ENCODE data around the gene LIPN. TPM values are rescaled to one million over a fixed set of nuclear protein-coding genes. Genes with fewer than 3 reads are reported as not detected.

The LIPN gene
- total and polyA plus RNA-seq, 4 experiments from 2014 or later, result 0.22 TPM; not detected in 3

- Histone ChIP-seq H3K27me3 (ENCODE audit: insufficient read depth, low read length) (no peaks in the 10 kb centered on the region), H3K27ac (ENCODE audit: low read depth, low read length) (no peak overlapping the region), H3K4me1 (ENCODE audit: insufficient read depth, low read length) (no peaks in the 10 kb centered on the region), H3K4me3 (ENCODE audit: low read length in 2 of 2) (no peak overlapping the region), H3K9me3 (ENCODE audit: control insufficient read depth in 1 of 2, low read length in 2 of 2) (no peaks in the 10 kb centered on the region), H3K36me3 (ENCODE audit: insufficient read depth, low read length) (no peaks in the 10 kb centered on the region)
- ChIA-PET POLR2A (ENCODE audit: partially characterized antibody) (interaction anchor here (0.6 kb wide), 1 partner anchor 1100 kb away, joined by 3 read pairs; no protein-coding TSS in a partner anchor), CTCF (ENCODE audit: partially characterized antibody) (no interaction called here)
- H3K27ac Mint-ChIP-seq, result no peak overlapping the region
- no peak for DNase-seq
- H3K4me3 Mint-ChIP-seq, result no peak overlapping the region
- intact Hi-C loops (cut with micrococcal nuclease), result no loop called here
- H3K4me1 Mint-ChIP-seq, result peaks cover 5 to 10% (median 8%) of the 10 kb centered on the region in 4 donors
- no peaks in the 10 kb centered on the region for H3K27me3 Mint-ChIP-seq
- H3K9me3 Mint-ChIP-seq, result no peaks in the 10 kb centered on the region
- no peaks in the 10 kb centered on the region for H3K36me3 Mint-ChIP-seq
These were observed 3.2 kb upstream of the LIPN start for GRCh38 chr10:88756660-88757059.

- H3K36me3 Mint-ChIP-seq, result no peaks in the 10 kb centered on the region
- peaks cover 0 to 5% (median 4%) of the 10 kb centered on the region in 4 donors for H3K4me1 Mint-ChIP-seq
- Histone ChIP-seq H3K4me3 (ENCODE audit: low read length in 2 of 2) (no peak overlapping the region), H3K36me3 (ENCODE audit: insufficient read depth, low read length) (no peaks in the 10 kb centered on the region), H3K4me1 (ENCODE audit: insufficient read depth, low read length) (no peaks in the 10 kb centered on the region), H3K27me3 (ENCODE audit: insufficient read depth, low read length) (no peaks in the 10 kb centered on the region), H3K27ac (ENCODE audit: low read depth, low read length) (no peak overlapping the region), H3K9me3 (ENCODE audit: control insufficient read depth in 1 of 2, low read length in 2 of 2) (no peaks in the 10 kb centered on the region)
- ChIA-PET POLR2A (ENCODE audit: partially characterized antibody) (no interaction called here), CTCF (ENCODE audit: partially characterized antibody) (interaction anchor here (1.6 kb wide), 1 partner anchor 172 kb away, joined by 4 read pairs; no protein-coding TSS in a partner anchor)
- no peak overlapping the region for H3K4me3 Mint-ChIP-seq
- no peak overlapping the region for H3K27ac Mint-ChIP-seq
- DNase-seq, result no peak
- no peaks in the 10 kb centered on the region for H3K9me3 Mint-ChIP-seq
- peaks cover 0 to 2% of the 10 kb centered on the region in 2 donors for H3K27me3 Mint-ChIP-seq
- intact Hi-C loops (cut with micrococcal nuclease), result no loop called here
These were observed 3.1 kb downstream of the LIPN start for GRCh38 chr10:88762906-88763305.

GRCh38 chr10:88763441-88763840 lies 3.6 kb downstream of the LIPN start:
- no peak overlapping the region for H3K4me3 Mint-ChIP-seq
- Histone ChIP-seq H3K9me3 (ENCODE audit: control insufficient read depth in 1 of 2, low read length in 2 of 2) (no peaks in the 10 kb centered on the region), H3K4me3 (ENCODE audit: low read length in 2 of 2) (no peak overlapping the region), H3K27ac (ENCODE audit: low read depth, low read length) (no peak overlapping the region), H3K36me3 (ENCODE audit: insufficient read depth, low read length) (no peaks in the 10 kb centered on the region), H3K4me1 (ENCODE audit: insufficient read depth, low read length) (no peaks in the 10 kb centered on the region), H3K27me3 (ENCODE audit: insufficient read depth, low read length) (no peaks in the 10 kb centered on the region)
- POLR2A ChIA-PET (ENCODE audit: partially characterized antibody), result no interaction called here
- peaks cover 0 to 2% of the 10 kb centered on the region in 2 donors for H3K27me3 Mint-ChIP-seq
- intact Hi-C loops (cut with micrococcal nuclease), result no loop called here
- no peak for DNase-seq
- no peaks in the 10 kb centered on the region for H3K36me3 Mint-ChIP-seq
- no peaks in the 10 kb centered on the region for H3K9me3 Mint-ChIP-seq
- peaks cover 0 to 5% (median 4%) of the 10 kb centered on the region in 4 donors for H3K4me1 Mint-ChIP-seq
- CTCF ChIA-PET (ENCODE audit: partially characterized antibody), result interaction anchor here (1.6 kb wide), 1 partner anchor 171 kb away, joined by 4 read pairs; no protein-coding TSS in a partner anchor
- H3K27ac Mint-ChIP-seq, result no peak overlapping the region

GRCh38 chr10:88764110-88764509 lies 4.3 kb downstream of the LIPN start:
- Histone ChIP-seq H3K27me3 (ENCODE audit: insufficient read depth, low read length) (no peaks in the 10 kb centered on the region), H3K4me1 (ENCODE audit: insufficient read depth, low read length) (no peaks in the 10 kb centered on the region), H3K9me3 (ENCODE audit: control insufficient read depth in 1 of 2, low read length in 2 of 2) (no peaks in the 10 kb centered on the region), H3K36me3 (ENCODE audit: insufficient read depth, low read length) (no peaks in the 10 kb centered on the region), H3K27ac (ENCODE audit: low read depth, low read length) (no peak overlapping the region), H3K4me3 (ENCODE audit: low read length in 2 of 2) (no peak overlapping the region)
- H3K36me3 Mint-ChIP-seq, result no peaks in the 10 kb centered on the region
- POLR2A ChIA-PET (ENCODE audit: partially characterized antibody), result no interaction called here
- CTCF ChIA-PET (ENCODE audit: partially characterized antibody), result interaction anchor here (1.6 kb wide), 1 partner anchor 170 kb away, joined by 4 read pairs; no protein-coding TSS in a partner anchor
- peaks cover 0 to 5% (median 4%) of the 10 kb centered on the region in 4 donors for H3K4me1 Mint-ChIP-seq
- no peak for DNase-seq
- H3K4me3 Mint-ChIP-seq, result no peak overlapping the region
- intact Hi-C loops (cut with micrococcal nuclease), result no loop called here
- H3K27ac Mint-ChIP-seq, result no peak overlapping the region
- peaks cover 0 to 2% of the 10 kb centered on the region in 2 donors for H3K27me3 Mint-ChIP-seq
- no peaks in the 10 kb centered on the region for H3K9me3 Mint-ChIP-seq

- Mint-ChIP-seq H3K4me1 (no peaks in the 10 kb centered on the region), H3K9me3 (no peaks in the 10 kb centered on the region), H3K4me3 (no peak overlapping the region), H3K27me3 (peaks cover 0 to 2% of the 10 kb centered on the region in 2 donors), H3K36me3 (no peaks in the 10 kb centered on the region), H3K27ac (no peak overlapping the region)
- POLR2A ChIA-PET (ENCODE audit: partially characterized antibody), result no interaction called here
- Histone ChIP-seq H3K9me3 (ENCODE audit: control insufficient read depth in 1 of 2, low read length in 2 of 2) (no peaks in the 10 kb centered on the region), H3K36me3 (ENCODE audit: insufficient read depth, low read length) (no peaks in the 10 kb centered on the region), H3K4me1 (ENCODE audit: insufficient read depth, low read length) (no peaks in the 10 kb centered on the region), H3K4me3 (ENCODE audit: low read length in 2 of 2) (no peak overlapping the region), H3K27me3 (ENCODE audit: insufficient read depth, low read length) (no peaks in the 10 kb centered on the region), H3K27ac (ENCODE audit: low read depth, low read length) (no peak overlapping the region)
- CTCF ChIA-PET (ENCODE audit: partially characterized antibody), result no interaction called here
- DNase-seq, result no peak
- intact Hi-C loops (cut with micrococcal nuclease), result no loop called here
These were observed 6.0 kb downstream of the LIPN start for GRCh38 chr10:88765816-88766215.

GRCh38 chr10:88769384-88769783 lies 9.6 kb downstream of the LIPN start:
- DNase-seq, result no peak
- ChIA-PET CTCF (ENCODE audit: partially characterized antibody) (no interaction called here), POLR2A (ENCODE audit: partially characterized antibody) (no interaction called here)
- Histone ChIP-seq H3K4me1 (ENCODE audit: insufficient read depth, low read length) (no peaks in the 10 kb centered on the region), H3K27me3 (ENCODE audit: insufficient read depth, low read length) (no peaks in the 10 kb centered on the region), H3K36me3 (ENCODE audit: insufficient read depth, low read length) (no peaks in the 10 kb centered on the region), H3K27ac (ENCODE audit: low read depth, low read length) (no peak overlapping the region), H3K9me3 (ENCODE audit: control insufficient read depth in 1 of 2, low read length in 2 of 2) (no peaks in the 10 kb centered on the region), H3K4me3 (ENCODE audit: low read length in 2 of 2) (no peak overlapping the region)
- Mint-ChIP-seq H3K4me3 (no peak overlapping the region), H3K27ac (no peak overlapping the region), H3K4me1 (no peaks in the 10 kb centered on the region), H3K36me3 (no peaks in the 10 kb centered on the region), H3K9me3 (peaks cover 0 to 8% (median 1%) of the 10 kb centered on the region in 8 donors), H3K27me3 (peaks cover 2 to 4% of the 10 kb centered on the region in 2 donors)
- intact Hi-C loops (cut with micrococcal nuclease), result no loop called here

- CTCF ChIA-PET (ENCODE audit: partially characterized antibody), result interaction anchor here (0.9 kb wide), 1 partner anchor 30 kb away, joined by 3 read pairs; no protein-coding TSS in a partner anchor
These were observed 21.4 kb downstream of the LIPN start for GRCh38 chr10:88781206-88781605.

More at GRCh38 chr10:88781206-88781605, 21.4 kb downstream of the LIPN start:
- Mint-ChIP-seq H3K4me1 (peaks cover 0 to 2% (median 0%) of the 10 kb centered on the region in 4 donors), H3K27me3 (peaks cover 0 to 2% of the 10 kb centered on the region in 2 donors), H3K9me3 (no peaks in the 10 kb centered on the region), H3K4me3 (no peak overlapping the region), H3K27ac (no peak overlapping the region), H3K36me3 (no peaks in the 10 kb centered on the region)
- Histone ChIP-seq H3K27ac (ENCODE audit: low read depth, low read length) (no peak overlapping the region), H3K4me3 (ENCODE audit: low read length in 2 of 2) (no peak overlapping the region), H3K36me3 (ENCODE audit: insufficient read depth, low read length) (no peaks in the 10 kb centered on the region), H3K4me1 (ENCODE audit: insufficient read depth, low read length) (no peaks in the 10 kb centered on the region), H3K9me3 (ENCODE audit: control insufficient read depth in 1 of 2, low read length in 2 of 2) (no peaks in the 10 kb centered on the region), H3K27me3 (ENCODE audit: insufficient read depth, low read length) (no peaks in the 10 kb centered on the region)
- no peak for DNase-seq
- POLR2A ChIA-PET (ENCODE audit: partially characterized antibody), result no interaction called here
- intact Hi-C loops (cut with micrococcal nuclease), result no loop called here

All from CD4-positive, alpha-beta memory T cell (primary cell).